Ovary (tissue), 9 donors: ENCODE results near the gene PHF21A. TPM values are rescaled to one million over a fixed set of nuclear protein-coding genes. Genes with fewer than 3 reads are reported as not detected.
"Not testable (repeated sequence)": the region's sequence is repeated elsewhere in the genome, so short reads cannot be mapped to it uniquely, and the experiment has no call there.

Experiments
- DNase-seq, 5 donors: peaks; one replicate each; pipeline ENCODE4 v3.0.0-alpha.2; 2019 to 2020
- H3K27ac ChIP-seq, 2 donors: fragments of 200-600 bp; one replicate each; pipeline versions ENCODE4 v1.5.1 to v1.8.0; 2019 to 2022
- H3K27me3 ChIP-seq: fragments of 200-600 bp; one replicate; pipeline ENCODE4 v1.8.0; 2022
- H3K36me3 ChIP-seq: fragments of 200-600 bp; sonication (generic); one replicate; pipeline ENCODE4 v1.5.1; 2019
- H3K4me1 ChIP-seq: one replicate; pipeline ENCODE4 v1.8.1; 2013; ENCODE audit warnings: mild to moderate bottlenecking, moderate library complexity; ENCODE audit not compliant: insufficient read depth
- H3K4me3 ChIP-seq: fragments of 200-600 bp; sonication (generic); one replicate; pipeline ENCODE4 v1.5.1; 2017
- H3K9me3 ChIP-seq, 2 donors: fragments of 200-600 bp in 1 of 2; sonication (generic) in 1 of 2; one replicate each; pipeline versions ENCODE4 v1.5.1 to v1.8.1; 2013 to 2019; ENCODE audit warnings: mild to moderate bottlenecking in 1 of 2, moderate library complexity in 1 of 2
- EP300 ChIP-seq: sonication (generic); formaldehyde crosslinking; IDR thresholded peaks from one replicate; pipeline ENCODE4 v1.6.1; 2017; ENCODE audit warnings: antibody characterized with exemption
- POLR2A ChIP-seq: fragments of 450-650 bp; IDR thresholded peaks from one replicate; pipeline ENCODE4 v1.6.1; 2017; ENCODE audit warnings: antibody characterized with exemption, mild to moderate bottlenecking, moderate library complexity
- WGBS, 3 donors: extraction: QIAGEN DNeasy Blood & Tissue Kit in 1 of 3; methylation state at CpG; one replicate each; pipeline versions ENCODE4 v1.1.5 to v1.1.7; 2013 to 2017; 5-methylcytosine and 5-hydroxymethylcytosine counted together
- intact Hi-C, 4 donors: fragments of 100-400 bp; cut with DNase I; formaldehyde crosslinking; loops; one replicate each; pipeline versions ENCODE4 v1.11.0 to v1.15.1; 2022 to 2023
- polyA plus RNA-seq, 2 donors: library from polyadenylated mRNA; stranded (reverse); fragments of 200-250 nt in 1 of 2; fragments of 350-450 nt in 1 of 2; fragmentation: Illumina TruSeq in 1 of 2; extraction: RNeasy Lipid Tissue Mini Kit (QIAGEN cat#74804) in 1 of 2; gene quantifications; one replicate each; pipeline ENCODE4 v1.2.3, GENCODE V29; 2013 to 2014
- total RNA-seq, 7 donors: library from RNA; depleted of rRNA in 2 of 7; stranded (reverse); fragments of >200 nt in 2 of 7; fragmentation: NEBNext Ultra II Directional in 3 of 7; extraction: Animal tissue kit (Norgen Biotek cat#: 25700) in 3 of 7; gene quantifications; one replicate each; pipeline versions ENCODE4 v1.1.0 to v1.2.4, GENCODE V29; 2016 to 2023
- TF ChIP-seq, protein P1 (sequence below), 3 donors: fragments of 450-650 bp in 2 of 3; fragments of 200-600 bp in 1 of 3; IDR thresholded peaks; one replicate each; pipeline versions ENCODE4 v1.5.1 to v1.8.0; 2016 to 2022; ENCODE audit warnings: antibody characterized with exemption in 3 of 3, mild to moderate bottlenecking in 1 of 3
- donor health status: DM: no; HTN: no; CAD: no; lungs with moderate emphysema.
- donor health status: DM: no; HTN: no; CAD: no.
- donor health status: Bipolar disorder and iron deficiency.
- donor health status: DM: yes; HTN: yes; CAD: no.
- donor health status: DM: no; HTN: no; CAD: no.
- donor health status: DM: yes; HTN: yes; CAD: no.

Gene PHF21A
- total and polyA plus RNA-seq, 9 donors, result 20.6 to 76.0 (median 58.2) TPM

- no peaks in the 10 kb centered on the region for H3K36me3 ChIP-seq
- no peaks in the 10 kb centered on the region for H3K9me3 ChIP-seq
- H3K4me3 ChIP-seq, result peak overlapping the region; percentile 50
- H3K4me1 ChIP-seq, result no peaks in the 10 kb centered on the region
- TF ChIP-seq EP300 (no peak), POLR2A (no peak)
- TF ChIP-seq, protein P1, sequence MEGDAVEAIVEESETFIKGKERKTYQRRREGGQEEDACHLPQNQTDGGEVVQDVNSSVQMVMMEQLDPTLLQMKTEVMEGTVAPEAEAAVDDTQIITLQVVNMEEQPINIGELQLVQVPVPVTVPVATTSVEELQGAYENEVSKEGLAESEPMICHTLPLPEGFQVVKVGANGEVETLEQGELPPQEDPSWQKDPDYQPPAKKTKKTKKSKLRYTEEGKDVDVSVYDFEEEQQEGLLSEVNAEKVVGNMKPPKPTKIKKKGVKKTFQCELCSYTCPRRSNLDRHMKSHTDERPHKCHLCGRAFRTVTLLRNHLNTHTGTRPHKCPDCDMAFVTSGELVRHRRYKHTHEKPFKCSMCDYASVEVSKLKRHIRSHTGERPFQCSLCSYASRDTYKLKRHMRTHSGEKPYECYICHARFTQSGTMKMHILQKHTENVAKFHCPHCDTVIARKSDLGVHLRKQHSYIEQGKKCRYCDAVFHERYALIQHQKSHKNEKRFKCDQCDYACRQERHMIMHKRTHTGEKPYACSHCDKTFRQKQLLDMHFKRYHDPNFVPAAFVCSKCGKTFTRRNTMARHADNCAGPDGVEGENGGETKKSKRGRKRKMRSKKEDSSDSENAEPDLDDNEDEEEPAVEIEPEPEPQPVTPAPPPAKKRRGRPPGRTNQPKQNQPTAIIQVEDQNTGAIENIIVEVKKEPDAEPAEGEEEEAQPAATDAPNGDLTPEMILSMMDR (IDR thresholded peaks at IDR 0.05), result peak in 1 of 3 donors; percentile 17
- intact Hi-C loops, result loop anchor here in 1 of 4 donors (10.0 kb wide), 1 partner anchor 114 kb away; no protein-coding TSS in a partner anchor
- WGBS, 3 donors, result 1 to 2% (median 1%) methylated on average over 27 to 29 of the region's 29 CpGs
- DNase-seq, result peak; percentile 60 to 70 (median 66)
- peak overlapping the region; percentile 93 to 96 for H3K27ac ChIP-seq
- H3K27me3 ChIP-seq, result no peaks in the 10 kb centered on the region
Measured at GRCh38 chr11:46120346-46121300, 631 bp downstream of the PHF21A start.

DNA sequence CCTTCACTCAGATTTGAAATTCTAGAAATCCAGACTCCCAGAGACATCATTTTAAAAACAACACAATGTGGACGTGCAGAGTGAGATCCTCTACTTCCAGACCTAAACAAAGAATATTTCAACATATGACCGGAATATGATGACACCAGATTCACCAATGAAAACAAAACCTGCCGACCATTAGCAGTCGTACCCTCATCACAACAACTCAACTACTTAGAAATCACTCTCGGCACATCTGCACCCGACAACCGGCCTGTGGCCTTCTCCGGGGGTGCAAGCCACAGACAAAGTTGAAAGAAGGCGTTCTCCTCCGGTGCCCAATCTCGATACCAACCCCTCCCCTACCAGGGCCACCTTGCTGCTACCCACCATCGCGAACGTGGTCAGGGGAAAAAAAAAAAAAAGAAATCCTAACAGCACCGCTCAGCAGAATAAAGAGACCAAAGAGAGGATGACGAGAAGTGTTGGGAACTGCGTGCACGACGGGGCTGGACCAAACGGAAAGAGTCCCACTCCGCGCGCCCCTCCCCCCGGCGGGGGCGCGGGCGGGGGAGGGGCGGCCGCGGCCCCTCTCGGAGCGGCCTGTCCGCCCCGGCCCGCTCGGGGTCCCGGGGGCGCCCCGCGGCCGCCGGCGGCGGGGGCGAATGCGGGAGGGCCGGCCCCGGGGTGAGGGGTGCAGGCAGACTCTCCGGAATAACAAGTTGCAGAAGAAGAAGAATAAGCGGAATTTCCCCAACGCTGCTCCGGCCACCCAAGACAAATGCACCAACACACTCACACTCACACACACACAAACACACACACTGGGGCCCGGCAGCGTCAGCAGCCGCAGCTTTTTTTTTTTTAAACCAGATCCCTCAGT is 1.7 kb downstream of the PHF21A start:
- peak overlapping the region; percentile 93 to 96 for H3K27ac ChIP-seq

GRCh38 chr11:46118702-46119351 is 2.4 kb downstream of the PHF21A start:
- H3K9me3 ChIP-seq, result no peaks in the 10 kb centered on the region
- no peaks in the 10 kb centered on the region for H3K36me3 ChIP-seq
- no peaks in the 10 kb centered on the region for H3K27me3 ChIP-seq
- intact Hi-C loops, result no loop called here
- 13% methylated on average over 6 of the region's 6 CpGs for WGBS, 3 donors
- H3K4me1 ChIP-seq, result no peaks in the 10 kb centered on the region
- no peak for DNase-seq
- TF ChIP-seq EP300 (no peak), POLR2A (no peak)
- TF ChIP-seq, protein P1 (IDR thresholded peaks at IDR 0.05), result no peak
- peak overlapping the region; percentile 93 to 96 for H3K27ac ChIP-seq
- H3K4me3 ChIP-seq, result peak overlapping the region; percentile 50

More for the DNA sequence above, 1.7 kb downstream of the PHF21A start:
- 0% methylated on average over 44 to 56 of the region's 56 CpGs for WGBS, 3 donors
- peak; percentile 69 to 76 (median 70) for DNase-seq
- Histone ChIP-seq H3K36me3 (no peaks in the 10 kb centered on the region), H3K4me3 (peak overlapping the region; percentile 50), H3K9me3 (no peaks in the 10 kb centered on the region), H3K4me1 (no peaks in the 10 kb centered on the region), H3K27me3 (no peaks in the 10 kb centered on the region)
- TF ChIP-seq, protein P1 (IDR thresholded peaks at IDR 0.05), result no peak
- peak; percentile 32 for TF ChIP-seq POLR2A
- intact Hi-C loops, result loop anchor here in 1 of 4 donors (10.0 kb wide), 1 partner anchor 115 kb away; no protein-coding TSS in a partner anchor

GRCh38 chr11:46117842-46118241 is 3.4 kb downstream of the PHF21A start:
- H3K27me3 ChIP-seq, result no peaks in the 10 kb centered on the region
- H3K36me3 ChIP-seq, result no peaks in the 10 kb centered on the region
- intact Hi-C loops, result no loop called here
- peak overlapping the region; percentile 7 for H3K4me3 ChIP-seq
- H3K27ac ChIP-seq, result no peak overlapping the region
- DNase-seq, result no peak
- no peaks in the 10 kb centered on the region for H3K4me1 ChIP-seq
- TF ChIP-seq, protein P1 (IDR thresholded peaks at IDR 0.05), result no peak
- no peak for TF ChIP-seq POLR2A
- TF ChIP-seq EP300, result no peak
- no peaks in the 10 kb centered on the region for H3K9me3 ChIP-seq

DNA sequence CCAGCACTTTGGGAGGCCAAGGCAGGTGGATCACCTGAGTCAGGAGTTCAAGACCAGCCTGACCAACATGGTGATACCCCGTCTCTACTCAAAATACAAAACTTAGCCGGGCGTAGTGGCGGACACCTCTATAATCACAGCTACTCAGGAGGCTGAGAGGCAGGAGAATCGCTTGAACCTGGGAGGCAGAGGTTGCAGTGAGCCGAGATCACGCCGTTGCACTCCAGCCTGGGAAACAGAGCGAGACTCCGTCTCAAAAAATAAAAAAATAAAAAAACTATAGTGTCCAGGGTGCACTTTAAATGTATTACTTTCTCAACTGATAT is 4.6 kb downstream of the PHF21A start:
- H3K9me3 ChIP-seq, H3K36me3 ChIP-seq, DNase-seq, H3K4me3 ChIP-seq, H3K4me1 ChIP-seq, H3K27me3 ChIP-seq, intact Hi-C loops: not testable (repeated sequence)
- 34 to 62% (median 39%) methylated on average over 10 of the region's 10 CpGs for WGBS, 3 donors
- peak overlapping the region in 1 of 2 donors; percentile 40 for H3K27ac ChIP-seq
